ENCODE data around the gene PCSK4.
"Not testable (repeated sequence)": the region's sequence is repeated elsewhere in the genome, so short reads cannot be mapped to it uniquely, and the experiment has no call there.

Gene PCSK4

GRCh38 chr19:1533510-1534150, 43.5 kb upstream of the PCSK4 start:
- Histone ChIP-seq H3K36me3 (ENCODE audit: control insufficient read depth in 2 of 2, insufficient read depth in 1 of 2, low read length in 2 of 2) (no peaks in the 10 kb centered on the region), H3K27ac (ENCODE audit: extremely low read depth, low read depth, low read length) (no peak overlapping the region), H3K4me3 (ENCODE audit: low read depth, low read length) (no peak overlapping the region), H3K4me1 (ENCODE audit: control insufficient read depth, insufficient read depth, low read length) (no peaks in the 10 kb centered on the region), H3K9me3 (ENCODE audit: control insufficient read depth, insufficient read depth, low read depth, low read length) (no peaks in the 10 kb centered on the region)
- POLR2A ChIA-PET, result interaction anchor here (0.6 kb wide), 1 partner anchor 231 kb away, joined by 7 read pairs; no protein-coding TSS in a partner anchor
- TF ChIP-seq KLF17 (tag by site-specific recombination; IDR thresholded peaks at IDR 0.05), result no peak
- TF ChIP-seq ZNF549 (tag by site-specific recombination; IDR thresholded peaks at IDR 0.05), result no peak
- TF ChIP-seq ZNF449 (tag by site-specific recombination; IDR thresholded peaks at IDR 0.05), result no peak
- no peak for TF ChIP-seq ZNF571 (tag by site-specific recombination; IDR thresholded peaks at IDR 0.05)
- TF ChIP-seq ZNF548 (tag by site-specific recombination; IDR thresholded peaks at IDR 0.05), result no peak
- TF ChIP-seq KLF1 (tag by site-specific recombination; IDR thresholded peaks at IDR 0.05), result no peak
- no peak for TF ChIP-seq ZNF26 (tag by site-specific recombination; IDR thresholded peaks at IDR 0.05)
- no peak for TF ChIP-seq ZNF768 (tag by site-specific recombination; IDR thresholded peaks at IDR 0.05)
- CTCF ChIA-PET, result interaction anchor here (0.6 kb wide), 1 partner anchor 218 kb away, joined by 3 read pairs; no protein-coding TSS in a partner anchor

- TF ChIP-seq ZFP69B (tag by site-specific recombination; IDR thresholded peaks at IDR 0.05) (no peak), ZNF121 (tag by site-specific recombination; IDR thresholded peaks at IDR 0.05) (peak; percentile 93; the same call in 1 of the 2 replicates), ZNF302 (tag by site-specific recombination; IDR thresholded peaks at IDR 0.05; ENCODE audit: low read depth) (no peak), SP7 (tag by site-specific recombination; IDR thresholded peaks at IDR 0.05) (no peak)
- H3K4me1 ChIP-seq (ENCODE audit: control insufficient read depth, insufficient read depth, low read length), result no peaks in the 10 kb centered on the region
- H3K9me3 ChIP-seq (ENCODE audit: control insufficient read depth, insufficient read depth, low read depth, low read length), result no peaks in the 10 kb centered on the region
- CTCF ChIA-PET, result no interaction called here
- no peaks in the 10 kb centered on the region for H3K36me3 ChIP-seq (ENCODE audit: control insufficient read depth in 2 of 2, insufficient read depth in 1 of 2, low read length in 2 of 2)
- no peak overlapping the region for H3K27ac ChIP-seq (ENCODE audit: extremely low read depth, low read depth, low read length)
- no peak overlapping the region for H3K4me3 ChIP-seq (ENCODE audit: low read depth, low read length)
- POLR2A ChIA-PET, result interaction anchor here (0.8 kb wide), 1 partner anchor 65 kb away, joined by 3 read pairs; no protein-coding TSS in a partner anchor
Observed at GRCh38 chr19:1532003-1532402, 41.9 kb upstream of the PCSK4 start.

GRCh38 chr19:1531587-1531986, 41.4 kb upstream of the PCSK4 start:
- ChIA-PET CTCF (no interaction called here), POLR2A (no interaction called here)
- no peaks in the 10 kb centered on the region for H3K9me3 ChIP-seq (ENCODE audit: control insufficient read depth, insufficient read depth, low read depth, low read length)
- no peak overlapping the region for H3K27ac ChIP-seq (ENCODE audit: extremely low read depth, low read depth, low read length)
- no peaks in the 10 kb centered on the region for H3K4me1 ChIP-seq (ENCODE audit: control insufficient read depth, insufficient read depth, low read length)
- no peak overlapping the region for H3K4me3 ChIP-seq (ENCODE audit: low read depth, low read length)
- H3K36me3 ChIP-seq (ENCODE audit: control insufficient read depth in 2 of 2, insufficient read depth in 1 of 2, low read length in 2 of 2), result no peaks in the 10 kb centered on the region
- no peak for TF ChIP-seq SP3 (tag by site-specific recombination; IDR thresholded peaks at IDR 0.05)
- TF ChIP-seq GLIS1 (tag by site-specific recombination; IDR thresholded peaks at IDR 0.05), result no peak
- TF ChIP-seq ZNF768 (tag by site-specific recombination; IDR thresholded peaks at IDR 0.05), result no peak

GRCh38 chr19:1530856-1531255, 40.7 kb upstream of the PCSK4 start:
- CTCF ChIA-PET; POLR2A ChIA-PET; H3K36me3 ChIP-seq (ENCODE audit: control insufficient read depth in 2 of 2, insufficient read depth in 1 of 2, low read length in 2 of 2); H3K27ac ChIP-seq (ENCODE audit: extremely low read depth, low read depth, low read length); H3K4me1 ChIP-seq (ENCODE audit: control insufficient read depth, insufficient read depth, low read length); H3K9me3 ChIP-seq (ENCODE audit: control insufficient read depth, insufficient read depth, low read depth, low read length); H3K4me3 ChIP-seq (ENCODE audit: low read depth, low read length): not testable (repeated sequence)
- TF ChIP-seq ZNF121 (tag by site-specific recombination; IDR thresholded peaks at IDR 0.05), result 0 out of 2 replicates have a peak, but pooled peaks have one; percentile 47

All from HEK293 (cell line).